ENCODE results near the gene HES4. TPM values are rescaled to one million over a fixed set of nuclear protein-coding genes. Genes with fewer than 3 reads are reported as not detected.

The HES4 gene
- total and polyA plus RNA-seq, 10 of the 15 experiments (the other 5 are each of a cell fraction or from before 2014, with no cell fraction given) = 0.44 to 1.7 (median 0.85) TPM; not detected in 5

- Histone ChIP-seq H3K27ac (ENCODE audit: control insufficient read depth, insufficient read depth) (no peak overlapping the region), H3K36me3 (ENCODE audit: control insufficient read depth in 2 of 2, insufficient read depth in 2 of 2, low read length in 1 of 2) (no peaks in the 10 kb centered on the region), H2AFZ (ENCODE audit: control insufficient read depth, low read depth, low read length) (no peak overlapping the region), H3K27me3 (replicated peaks in 1 of 2; ENCODE audit: control insufficient read depth in 2 of 2, insufficient read depth in 2 of 2, low read length in 1 of 2) (no peaks in the 10 kb centered on the region), H3K9me3 (replicated peaks; ENCODE audit: control insufficient read depth, insufficient read depth, low read length) (no peaks in the 10 kb centered on the region; the same call in 2 of the 3 replicates), H4K20me1 (ENCODE audit: control insufficient read depth, insufficient read depth) (no peaks in the 10 kb centered on the region), H3K79me2 (ENCODE audit: control insufficient read depth, insufficient read depth, low read length) (no peaks in the 10 kb centered on the region), H3K4me2 (ENCODE audit: control insufficient read depth, insufficient read depth) (no peak overlapping the region), H3K9ac (ENCODE audit: control insufficient read depth, insufficient read depth, low read length) (no peak overlapping the region), H3K4me3 (no peak overlapping the region), H3K4me1 (ENCODE audit: control insufficient read depth, insufficient read depth, low read length) (no peaks in the 10 kb centered on the region)
- intact Hi-C loops (cut with micrococcal nuclease; ENCODE audit: unreplicated experiment) = no loop called here
- ATAC-seq (no peak), DNase-seq (ENCODE audit: low read depth, low spot score) (no peak), FAIRE-seq (no peak)
- BruUV-seq (replicated peaks) = no TSS peak
- RAD21 ChIA-PET (ENCODE audit: unreplicated experiment) = interaction anchor here (1.1 to 1.5 kb wide), 3 partner anchors 9 to 83 kb away, joined by 3 to 6 read pairs (median 4); no protein-coding TSS in a partner anchor
- in situ Hi-C loops (cut with MboI) = loop anchor here (5.0 kb wide), 1 partner anchor 82 kb away; no protein-coding TSS in a partner anchor
- WGBS (ENCODE audit: insufficient coverage, insufficient replicate concordance, low lambda C conversion rate, missing lambda C conversion rate) = 55% methylated on average over 35 of the region's 35 CpGs
- POLR2A ChIA-PET = interaction anchor here (0.8 kb wide), 2 partner anchors 14 to 33 kb away, joined by 3 read pairs; partner anchors contain the start of genes ISG15 and PLEKHN1
- CTCF ChIA-PET = interaction anchor here (1.6 to 8.0 kb wide), 5 partner anchors 12 to 83 kb away, joined by 4 to 56 read pairs (median 12); no protein-coding TSS in a partner anchor
- SMC1A ChIA-PET (ENCODE audit: uncharacterized antibody, unreplicated experiment) = interaction anchor here (0.6 to 2.2 kb wide), 4 partner anchors 12 to 207 kb away, joined by 3 to 5 read pairs (median 3); no protein-coding TSS in a partner anchor
- TF ChIP-seq CTCF (IDR thresholded peaks at IDR 0.05 in 2 of 3, conservative IDR thresholded peaks at IDR 0.05 in 1 of 3; ENCODE audit: control insufficient read depth in 2 of 3, extremely low read depth in 1 of 3, insufficient read depth in 1 of 3, low read depth in 3 of 3, low read length in 3 of 3) (no peak), SMARCA5 (IDR thresholded peaks at IDR 0.05) (no peak), CEBPB (IDR thresholded peaks at IDR 0.05; ENCODE audit: borderline replicate concordance in 1 of 2, low read depth in 2 of 2, low read length in 2 of 2) (no peak), BMI1 (IDR thresholded peaks at IDR 0.05; ENCODE audit: borderline replicate concordance) (no peak), CREM (IDR thresholded peaks at IDR 0.05; ENCODE audit: low read depth) (no peak), NFIC (IDR thresholded peaks at IDR 0.05; ENCODE audit: low read depth, low read length) (no peak), PRDM15 (CRISPR knock-in tag; IDR thresholded peaks at IDR 0.05) (no peak), CBFB (IDR thresholded peaks at IDR 0.05; ENCODE audit: low read depth) (no peak), NFYB (IDR thresholded peaks at IDR 0.05; ENCODE audit: insufficient read depth, low read depth, low read length) (no peak), SP1 (IDR thresholded peaks at IDR 0.05; ENCODE audit: low read depth, low read length) (no peak), ZNF217 (IDR thresholded peaks at IDR 0.05) (no peak), EGR1 (IDR thresholded peaks at IDR 0.05; ENCODE audit: borderline replicate concordance in 1 of 2, low read depth in 2 of 2, low read length in 2 of 2) (no peak), MAX (IDR thresholded peaks at IDR 0.05; ENCODE audit: low read depth, low read length) (no peak), POLR2A (IDR thresholded peaks at IDR 0.05; ENCODE audit: low read depth, low read length) (no peak), ZZZ3 (IDR thresholded peaks at IDR 0.05; ENCODE audit: control insufficient read depth, insufficient read length, low read depth) (no peak), FOXM1 (IDR thresholded peaks at IDR 0.05; ENCODE audit: low read depth, low read length) (no peak), KAT2A (conservative IDR thresholded peaks at IDR 0.05; ENCODE audit: control insufficient read depth, low read depth, low read length) (no peak), MXI1 (IDR thresholded peaks at IDR 0.05; ENCODE audit: low read depth, low read length) (no peak)
Measured at GRCh38 chr1:980602-981395, 19.1 kb downstream of the HES4 start.

All from GM12878 (cell line).